Kidney (tissue), 14 donors: ENCODE results near the gene DLGAP1. TPM values are rescaled to one million over a fixed set of nuclear protein-coding genes. Genes with fewer than 3 reads are reported as not detected.

Source experiments
- DNase-seq, 5 donors: peaks; one replicate each; pipeline ENCODE4 v3.0.0-alpha.2; 2013 to 2020
- FAIRE-seq: peaks from 2 replicates; lab custom pipeline; 2012; peaks lifted over from hg19 to GRCh38; lab: Jason Lieb, UNC
- H3K27ac ChIP-seq, 2 donors: one replicate each; pipeline ENCODE4 v1.7.0; 2013; ENCODE audit warnings: low read depth in 2 of 2, low read length in 2 of 2, inconsistent platforms in 1 of 2
- H3K27me3 ChIP-seq: one replicate; pipeline ENCODE4 v1.7.1; 2013; ENCODE audit warnings: low read length, inconsistent platforms; ENCODE audit not compliant: control insufficient read depth, insufficient read depth
- H3K36me3 ChIP-seq, 3 donors: one replicate each; pipeline versions ENCODE4 v1.7.0 to v1.7.1; 2013; ENCODE audit warnings: low read length in 3 of 3, control low read depth in 1 of 3, inconsistent platforms in 1 of 3; ENCODE audit not compliant: insufficient read depth in 3 of 3, control insufficient read depth in 2 of 3
- H3K4me1 ChIP-seq, 3 donors: one replicate each; pipeline versions ENCODE4 v1.7.0 to v1.7.1; 2013; ENCODE audit warnings: low read length in 3 of 3, inconsistent platforms in 1 of 3, low read depth in 1 of 3; ENCODE audit not compliant: control insufficient read depth in 2 of 3, insufficient read depth in 2 of 3
- H3K4me3 ChIP-seq, 3 donors: one replicate each; pipeline versions ENCODE4 v1.7.0 to v1.8.1; 2013; ENCODE audit warnings: low read length in 3 of 3, control low read depth in 1 of 3, inconsistent platforms in 1 of 3
- H3K9ac ChIP-seq, 3 donors: one replicate each; pipeline versions ENCODE4 v1.7.0 to v1.7.1; 2013; ENCODE audit warnings: low read length in 3 of 3, control low read depth in 1 of 3, inconsistent platforms in 1 of 3
- H3K9me3 ChIP-seq, 3 donors: one replicate each; pipeline versions ENCODE4 v1.7.0 to v1.7.1; 2013; ENCODE audit warnings: low read length in 3 of 3, control low read depth in 1 of 3, inconsistent platforms in 1 of 3; ENCODE audit not compliant: control insufficient read depth in 2 of 3, insufficient read depth in 1 of 3
- CTCF ChIP-seq: IDR thresholded peaks from 3 replicates; pipeline ENCODE4 v1.5.1; 2012; ENCODE audit warnings: mild to moderate bottlenecking, moderate library complexity, borderline replicate concordance; ENCODE audit not compliant: insufficient read depth; ENCODE audit errors: extremely low read depth
- intact Hi-C: fragments of 100-400 bp; cut with DNase I; formaldehyde crosslinking; loops from one replicate; pipeline ENCODE4 v1.11.1; 2022
- polyA plus RNA-seq: library from polyadenylated mRNA; stranded (reverse); fragments of 350-450 nt; fragmentation: Illumina TruSeq; extraction: RNeasy Lipid Tissue Mini Kit (QIAGEN cat#74804); gene quantifications from one replicate; pipeline ENCODE4 v1.2.3, GENCODE V29; 2014; ENCODE audit warnings: low read depth, low replicate concordance; ENCODE audit not compliant: insufficient read depth
- total RNA-seq: library from RNA; stranded (reverse); fragmentation: NEBNext Ultra II Directional; extraction: Animal tissue kit (Norgen Biotek cat#: 25700); gene quantifications from one replicate; pipeline ENCODE4 v1.2.1, GENCODE V29; 2021
- donor health status: control.
- donor health status: control.
- donor health status: control.
- donor health status: control.
- donor health status: control.
- donor health status: DM: yes; HTN: yes; CAD: no.
- donor health status: Normal renal cell carcinoma (clear cell type).

The DLGAP1 gene
- total and polyA plus RNA-seq, 2 donors from 2014 or later: 1.2 to 32.8 TPM

- intact Hi-C loops: no loop called here
- no peak overlapping the region for H3K4me3 ChIP-seq
- no peak for TF ChIP-seq CTCF
- DNase-seq: no peak
- no peaks in the 10 kb centered on the region for H3K27me3 ChIP-seq
- H3K4me1 ChIP-seq: no peaks in the 10 kb centered on the region
- FAIRE-seq: no peak
- H3K9me3 ChIP-seq: no peaks in the 10 kb centered on the region
- no peak overlapping the region for H3K27ac ChIP-seq
- no peaks in the 10 kb centered on the region for H3K36me3 ChIP-seq
- H3K9ac ChIP-seq: no peak overlapping the region
These were observed 361.4 kb downstream of the DLGAP1 start for GRCh38 chr18:4093676-4094075.

- intact Hi-C loops: no loop called here
- no peak for DNase-seq
- FAIRE-seq: no peak
These were observed 370.7 kb downstream of the DLGAP1 start for GRCh38 chr18:4084382-4084900.

GRCh38 chr18:4078246-4078645 lies 376.9 kb downstream of the DLGAP1 start:
- DNase-seq: no peak
- Histone ChIP-seq H3K4me1 (no peaks in the 10 kb centered on the region), H3K4me3 (no peak overlapping the region), H3K27ac (no peak overlapping the region), H3K9me3 (no peaks in the 10 kb centered on the region), H3K27me3 (no peaks in the 10 kb centered on the region), H3K36me3 (no peaks in the 10 kb centered on the region), H3K9ac (no peak overlapping the region)
- TF ChIP-seq CTCF: no peak
- intact Hi-C loops: no loop called here
- no peak for FAIRE-seq

More at GRCh38 chr18:4084382-4084900, 370.7 kb downstream of the DLGAP1 start:
- Histone ChIP-seq H3K36me3 (no peaks in the 10 kb centered on the region), H3K9me3 (no peaks in the 10 kb centered on the region), H3K27me3 (no peaks in the 10 kb centered on the region), H3K9ac (no peak overlapping the region), H3K27ac (no peak overlapping the region), H3K4me3 (no peak overlapping the region), H3K4me1 (no peaks in the 10 kb centered on the region)
- no peak for TF ChIP-seq CTCF

- Histone ChIP-seq H3K9me3 (no peaks in the 10 kb centered on the region), H3K9ac (no peak overlapping the region), H3K36me3 (no peaks in the 10 kb centered on the region), H3K4me1 (no peaks in the 10 kb centered on the region), H3K27me3 (no peaks in the 10 kb centered on the region), H3K27ac (no peak overlapping the region), H3K4me3 (no peak overlapping the region)
- DNase-seq: no peak
- no peak for TF ChIP-seq CTCF
- intact Hi-C loops: no loop called here
- no peak for FAIRE-seq
These were observed 377.4 kb downstream of the DLGAP1 start for GRCh38 chr18:4077721-4078120.
